K562 (cell line): Measurements from ENCODE around the gene ZCCHC8.

Source experiments
- AFF4 ChIP-seq: sonication (generic); formaldehyde crosslinking; IDR thresholded peaks from 2 replicates; pipeline ENCODE4 v1.8.0; 2023; ENCODE audit warnings: mild to moderate bottlenecking, missing genetic modification reagents
- ATF3 ChIP-seq, 2 experiments: fragments of 450-650 bp in 1 of 2; sonication (generic) in 1 of 2; formaldehyde crosslinking in 1 of 2; IDR thresholded peaks in 1 of 2; conservative IDR thresholded peaks in 1 of 2; 2 replicates each; pipeline versions ENCODE4 v1.6.1 to v1.8.1; 2016 to 2023; ENCODE audit warnings: mild to moderate bottlenecking in 2 of 2, moderate library complexity in 2 of 2, inconsistent platforms in 1 of 2, missing genetic modification reagents in 1 of 2
- EZH2 ChIP-seq: IDR thresholded peaks from 2 replicates; pipeline ENCODE4 v1.6.1; 2012; ENCODE audit warnings: low read depth, mild to moderate bottlenecking, inconsistent platforms, low read length, borderline replicate concordance
- HDAC2 ChIP-seq: fragments of 450-650 bp; IDR thresholded peaks from 2 replicates; pipeline ENCODE4 v1.6.1; 2016; ENCODE audit warnings: mild to moderate bottlenecking
- KLF16 ChIP-seq: IDR thresholded peaks from 2 replicates; pipeline ENCODE4 v1.6.1; 2016; ENCODE audit warnings: antibody characterized with exemption
- MTA2 ChIP-seq: fragments of 450-650 bp; IDR thresholded peaks from 2 replicates; pipeline ENCODE4 v1.6.1; 2016; ENCODE audit warnings: low read depth
- POLR2AphosphoS2 ChIP-seq: IDR thresholded peaks from 2 replicates; pipeline ENCODE4 v1.6.1; 2012; ENCODE audit warnings: low read length, improper control_type of control experiment
- USF2 ChIP-seq: sonication (generic); formaldehyde crosslinking; IDR thresholded peaks from 2 replicates; pipeline ENCODE4 v1.5.0; 2020; ENCODE audit warnings: missing genetic modification reagents
- YY1 ChIP-seq, 3 experiments: IDR thresholded peaks; 2 replicates each; pipeline ENCODE4 v1.6.1; 2011; ENCODE audit warnings: low read length in 2 of 3, mild to moderate bottlenecking in 2 of 3, moderate library complexity in 2 of 3, borderline replicate concordance in 1 of 3, control low read depth in 1 of 3, low read depth in 1 of 3; ENCODE audit not compliant: insufficient read depth in 3 of 3, insufficient replicate concordance in 2 of 3, control insufficient read depth in 1 of 3, insufficient read length in 1 of 3; ENCODE audit errors: extremely low read depth in 1 of 3
- ZNF224 ChIP-seq: sonication (generic); formaldehyde crosslinking; IDR thresholded peaks from 2 replicates; pipeline ENCODE4 v1.8.0; 2022; ENCODE audit warnings: mild to moderate bottlenecking, missing genetic modification reagents

- TF ChIP-seq HDAC2 (no peak), MTA2 (no peak), YY1 (IDR thresholded peaks at IDR 0.05; ENCODE audit: borderline replicate concordance in 1 of 3, control insufficient read depth in 1 of 3, extremely low read depth in 1 of 3, insufficient read depth in 3 of 3, insufficient read length in 1 of 3, insufficient replicate concordance in 2 of 3, low read depth in 1 of 3, low read length in 2 of 3) (no peak), KLF16 (no peak), ZNF224 (CRISPR knock-in tag) (no peak), EZH2 (no peak), USF2 (CRISPR knock-in tag) (no peak), ATF3 (IDR thresholded peaks at IDR 0.05) (no peak), ATF3 (CRISPR knock-in tag; conservative IDR thresholded peaks at IDR 0.05) (no peak), AFF4 (CRISPR knock-in tag) (no peak), POLR2AphosphoS2 (no peak)
Measured at GRCh38 chr12:122458105-122459035, 42.4 kb downstream of the ZCCHC8 start.
